ENCODE results near the gene CEP112.

- TF ChIP-seq CTCF (IDR thresholded peaks at IDR 0.05; ENCODE audit: insufficient read depth, low read depth, low read length) (no peak), EZH2 (IDR thresholded peaks at IDR 0.05; ENCODE audit: insufficient read depth, low read length) (no peak)
Observed at GRCh38 chr17:66085221-66085620, 106.7 kb downstream of the CEP112 start.

All from astrocyte (in vitro differentiated cells and primary cell).